RWPE2 (cell line): Measurements from ENCODE around the gene ACTR3.

Experiments
- ATAC-seq: fragments of 200-7000 bp; cut with Tn5 transposase; 3 replicates; pipeline ENCODE4 v1.9.1; 2021; ENCODE audit warnings: low read depth
- DNase-seq: peaks from one replicate; pipeline ENCODE4 v3.0.0-alpha.2; 2020; ENCODE audit warnings: low spot score
- H3K27ac ChIP-seq: fragments of 450-650 bp; 2 replicates; pipeline ENCODE4 v1.5.1; 2017; ENCODE audit warnings: mild to moderate bottlenecking; ENCODE audit not compliant: poor library complexity, severe bottlenecking
- H3K27me3 ChIP-seq: fragments of 250-450 bp; sonication (Bioruptor Pico); 2 replicates; pipeline ENCODE4 v1.5.1; 2021; ENCODE audit warnings: mild to moderate bottlenecking, moderate library complexity; ENCODE audit not compliant: insufficient read depth, poor library complexity, severe bottlenecking
- H3K36me3 ChIP-seq: fragments of 250-450 bp; sonication (Bioruptor Pico); 2 replicates; pipeline ENCODE4 v1.5.1; 2020; ENCODE audit warnings: low read depth, mild to moderate bottlenecking, moderate library complexity
- H3K4me1 ChIP-seq: fragments of 250-450 bp; sonication (Bioruptor Pico); 2 replicates; pipeline ENCODE4 v1.5.1; 2021; ENCODE audit warnings: mild to moderate bottlenecking, moderate library complexity; ENCODE audit not compliant: insufficient read depth, poor library complexity, severe bottlenecking
- H3K4me3 ChIP-seq: fragments of 250-450 bp; sonication (Bioruptor Pico); 2 replicates; pipeline ENCODE4 v1.5.1; 2021; ENCODE audit warnings: mild to moderate bottlenecking, moderate library complexity; ENCODE audit not compliant: severe bottlenecking
- H3K9me3 ChIP-seq: fragments of 250-450 bp; sonication (Bioruptor Pico); 2 replicates; pipeline ENCODE4 v1.5.1; 2021; ENCODE audit warnings: mild to moderate bottlenecking, moderate library complexity; ENCODE audit not compliant: severe bottlenecking
- CTCF ChIP-seq: fragments of 450-650 bp; IDR thresholded peaks from one replicate; pipeline ENCODE4 v1.5.1; 2017; ENCODE audit warnings: mild to moderate bottlenecking, moderate library complexity; ENCODE audit not compliant: poor library complexity, severe bottlenecking

Gene ACTR3

GRCh38 chr2:114006460-114006859, 116.6 kb downstream of the ACTR3 start:
- H3K27me3 ChIP-seq = no peaks in the 10 kb centered on the region
- no peaks in the 10 kb centered on the region; the same call in 1 of the 2 replicates for H3K36me3 ChIP-seq
- DNase-seq (no peak), ATAC-seq (no peak)
- no peaks in the 10 kb centered on the region for H3K9me3 ChIP-seq
- no peak overlapping the region for H3K27ac ChIP-seq
- no peaks in the 10 kb centered on the region for H3K4me1 ChIP-seq
- H3K4me3 ChIP-seq = no peak overlapping the region
- TF ChIP-seq CTCF = no peak

- peaks cover 2% of the 10 kb centered on the region for H3K27me3 ChIP-seq
- H3K4me3 ChIP-seq = no peak overlapping the region
- no peaks in the 10 kb centered on the region; the same call in 1 of the 2 replicates for H3K36me3 ChIP-seq
- no peak for DNase-seq
- no peak for ATAC-seq
- no peak for TF ChIP-seq CTCF
- no peak overlapping the region for H3K27ac ChIP-seq
- H3K9me3 ChIP-seq = no peaks in the 10 kb centered on the region
- no peaks in the 10 kb centered on the region for H3K4me1 ChIP-seq
These were observed 117.5 kb downstream of the ACTR3 start for GRCh38 chr2:114007436-114007835.

GRCh38 chr2:114008720-114009119, 118.8 kb downstream of the ACTR3 start:
- no peak for TF ChIP-seq CTCF
- no peaks in the 10 kb centered on the region for H3K9me3 ChIP-seq
- H3K27me3 ChIP-seq = peaks cover 2% of the 10 kb centered on the region
- DNase-seq (no peak), ATAC-seq (no peak)
- H3K4me3 ChIP-seq = no peak overlapping the region
- H3K36me3 ChIP-seq = no peaks in the 10 kb centered on the region; the same call in 1 of the 2 replicates
- no peak overlapping the region for H3K27ac ChIP-seq
- no peaks in the 10 kb centered on the region for H3K4me1 ChIP-seq

GRCh38 chr2:114009205-114009944, 119.5 kb downstream of the ACTR3 start:
- Histone ChIP-seq H3K9me3 (no peaks in the 10 kb centered on the region), H3K4me1 (no peaks in the 10 kb centered on the region), H3K36me3 (no peaks in the 10 kb centered on the region; the same call in 1 of the 2 replicates), H3K27me3 (peaks cover 2% of the 10 kb centered on the region), H3K27ac (no peak overlapping the region), H3K4me3 (no peak overlapping the region)
- no peak for TF ChIP-seq CTCF
- ATAC-seq (no peak), DNase-seq (no peak)

GRCh38 chr2:114010001-114010400, 120.1 kb downstream of the ACTR3 start:
- Histone ChIP-seq H3K27me3 (peaks cover 2% of the 10 kb centered on the region), H3K36me3 (no peaks in the 10 kb centered on the region; the same call in 1 of the 2 replicates), H3K4me3 (no peak overlapping the region), H3K27ac (no peak overlapping the region), H3K9me3 (no peaks in the 10 kb centered on the region), H3K4me1 (no peaks in the 10 kb centered on the region)
- no peak for DNase-seq
- TF ChIP-seq CTCF = no peak
- ATAC-seq = no peak
